ENCODE measurements around the gene SLIT3.

GRCh38 chr5:168786147-168786546 is 514.8 kb downstream of the SLIT3 start:
- TF ChIP-seq POLR2A (IDR thresholded peaks at IDR 0.05; ENCODE audit: low read length), result no peak
- no peak for TF ChIP-seq GATA1 (IDR thresholded peaks at IDR 0.05; ENCODE audit: low read depth, low read length)

All from erythroblast (primary cell).